Neural cell (in vitro differentiated cells): Measurements from ENCODE around the gene CDYL.

ENCODE experiments used
- CTCF ChIP-seq: fragments of 450-650 bp; IDR thresholded peaks from 2 replicates; pipeline ENCODE4 v1.5.1; 2014; ENCODE audit warnings: antibody characterized with exemption, mild to moderate bottlenecking, moderate library complexity; ENCODE audit not compliant: poor library complexity, severe bottlenecking
- EP300 ChIP-seq: fragments of 450-650 bp; conservative IDR thresholded peaks from 2 replicates; pipeline ENCODE4 v1.6.1; 2014; ENCODE audit warnings: antibody characterized with exemption, mild to moderate bottlenecking, moderate library complexity; ENCODE audit not compliant: poor library complexity, severe bottlenecking
- EZH2 ChIP-seq: fragments of 200-600, 300-800 bp; shearing (Covaris generic), sonication (generic); IDR thresholded peaks from 2 replicates; pipeline ENCODE4 v1.6.1; 2014; ENCODE audit warnings: antibody characterized with exemption, low read length, borderline replicate concordance, mild to moderate bottlenecking; ENCODE audit not compliant: insufficient read depth, poor library complexity, severe bottlenecking
- POLR2AphosphoS5 ChIP-seq: IDR thresholded peaks from 2 replicates; pipeline ENCODE4 v1.6.1; 2012
- SMC3 ChIP-seq: fragments of 450-650 bp; conservative IDR thresholded peaks from 2 replicates; pipeline ENCODE4 v1.6.1; 2014; ENCODE audit warnings: antibody characterized with exemption, mild to moderate bottlenecking, moderate library complexity; ENCODE audit not compliant: poor library complexity

DNA sequence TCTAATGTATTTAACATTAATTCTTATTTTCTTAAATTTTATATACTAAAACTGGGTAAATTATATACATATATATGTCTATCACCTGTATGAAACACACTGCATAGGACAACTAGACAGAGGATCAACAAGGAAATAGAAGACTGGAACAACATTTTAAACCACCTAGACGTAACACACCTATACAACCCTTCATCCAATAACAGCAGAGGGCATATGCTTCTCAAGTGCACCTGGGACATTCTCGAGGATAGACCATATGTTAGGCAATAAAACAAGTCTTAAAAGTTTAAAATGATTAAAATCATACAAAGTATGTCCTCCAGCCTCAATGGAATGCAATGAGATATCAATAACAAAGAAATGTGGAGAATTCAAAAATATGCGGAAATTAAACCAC lies 182.4 kb downstream of the CDYL start:
- TF ChIP-seq CTCF (no peak), EP300 (no peak), EZH2 (no peak), SMC3 (no peak), POLR2AphosphoS5 (no peak)
